DND-41 (cell line): ENCODE data around the gene GPR135.

Source experiments
- ATAC-seq: fragments of 200-7000 bp; cut with Tn5 transposase; 3 replicates; pipeline ENCODE4 v1.9.1; 2021; ENCODE audit warnings: low read depth; ENCODE audit not compliant: insufficient read depth
- DNase-seq: peaks from one replicate; pipeline ENCODE4 v3.0.0-alpha.2; 2020
- H2AFZ ChIP-seq: 2 replicates; pipeline ENCODE4 v1.6.0; 2012; ENCODE audit warnings: low read depth, low read length
- H3K27ac ChIP-seq: 2 replicates; pipeline ENCODE4 v1.5.1; 2012; ENCODE audit warnings: low read length, inconsistent platforms
- H3K27me3 ChIP-seq: fragments of 200-600 bp; sonication (generic); 2 replicates; pipeline ENCODE4 v1.6.0; 2012; ENCODE audit warnings: low read length, mild to moderate bottlenecking, inconsistent platforms; ENCODE audit not compliant: insufficient read depth, poor library complexity
- H3K36me3 ChIP-seq: 2 replicates; pipeline ENCODE4 v1.5.1; 2012; ENCODE audit warnings: low read length, inconsistent platforms; ENCODE audit not compliant: insufficient read depth
- H3K4me1 ChIP-seq: 2 replicates; pipeline ENCODE4 v1.5.1; 2012; ENCODE audit warnings: mild to moderate bottlenecking, low read length; ENCODE audit not compliant: insufficient read depth
- H3K4me2 ChIP-seq: 2 replicates; pipeline ENCODE4 v1.6.0; 2012; ENCODE audit warnings: mild to moderate bottlenecking, moderate library complexity, low read length, inconsistent platforms; ENCODE audit not compliant: insufficient read depth
- H3K4me3 ChIP-seq, 2 experiments: fragments of 200-600 bp in 1 of 2; shearing (Covaris generic) in 1 of 2; 2 replicates each; pipeline ENCODE4 v1.5.1; 2012 to 2016; ENCODE audit warnings: inconsistent platforms in 2 of 2, low read length in 2 of 2, mild to moderate bottlenecking in 2 of 2, low read depth in 1 of 2, moderate library complexity in 1 of 2
- H3K79me2 ChIP-seq: 2 replicates; pipeline ENCODE4 v1.6.0; 2012; ENCODE audit warnings: low read length, inconsistent platforms; ENCODE audit not compliant: insufficient read depth
- H3K9ac ChIP-seq: 2 replicates; pipeline ENCODE4 v1.6.0; 2012; ENCODE audit warnings: low read depth, mild to moderate bottlenecking, inconsistent platforms, low read length, moderate library complexity
- H3K9me3 ChIP-seq: 2 replicates; pipeline ENCODE4 v1.5.1; 2012; ENCODE audit warnings: low read length, moderate library complexity, mild to moderate bottlenecking, inconsistent platforms; ENCODE audit not compliant: insufficient read depth, severe bottlenecking
- H4K20me1 ChIP-seq: 2 replicates; pipeline ENCODE4 v1.6.0; 2012; ENCODE audit warnings: low read length; ENCODE audit not compliant: insufficient read depth
- EZH2 ChIP-seq: IDR thresholded peaks from 3 replicates; pipeline ENCODE4 v1.6.1; 2012; ENCODE audit warnings: borderline replicate concordance, low read depth, mild to moderate bottlenecking, moderate library complexity, low read length, inconsistent platforms; ENCODE audit not compliant: severe bottlenecking
- TF ChIP-seq, protein P1 (sequence below): IDR thresholded peaks from 2 replicates; pipeline ENCODE4 v1.5.1; 2012; ENCODE audit warnings: borderline replicate concordance, low read length, moderate library complexity, mild to moderate bottlenecking; ENCODE audit not compliant: poor library complexity, severe bottlenecking; ENCODE audit errors: extremely low read depth

GPR135 gene

GRCh38 chr14:59425322-59425935, 39.8 kb downstream of the GPR135 start:
- no peak for TF ChIP-seq EZH2
- TF ChIP-seq, protein P1, sequence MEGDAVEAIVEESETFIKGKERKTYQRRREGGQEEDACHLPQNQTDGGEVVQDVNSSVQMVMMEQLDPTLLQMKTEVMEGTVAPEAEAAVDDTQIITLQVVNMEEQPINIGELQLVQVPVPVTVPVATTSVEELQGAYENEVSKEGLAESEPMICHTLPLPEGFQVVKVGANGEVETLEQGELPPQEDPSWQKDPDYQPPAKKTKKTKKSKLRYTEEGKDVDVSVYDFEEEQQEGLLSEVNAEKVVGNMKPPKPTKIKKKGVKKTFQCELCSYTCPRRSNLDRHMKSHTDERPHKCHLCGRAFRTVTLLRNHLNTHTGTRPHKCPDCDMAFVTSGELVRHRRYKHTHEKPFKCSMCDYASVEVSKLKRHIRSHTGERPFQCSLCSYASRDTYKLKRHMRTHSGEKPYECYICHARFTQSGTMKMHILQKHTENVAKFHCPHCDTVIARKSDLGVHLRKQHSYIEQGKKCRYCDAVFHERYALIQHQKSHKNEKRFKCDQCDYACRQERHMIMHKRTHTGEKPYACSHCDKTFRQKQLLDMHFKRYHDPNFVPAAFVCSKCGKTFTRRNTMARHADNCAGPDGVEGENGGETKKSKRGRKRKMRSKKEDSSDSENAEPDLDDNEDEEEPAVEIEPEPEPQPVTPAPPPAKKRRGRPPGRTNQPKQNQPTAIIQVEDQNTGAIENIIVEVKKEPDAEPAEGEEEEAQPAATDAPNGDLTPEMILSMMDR = no peak
- H4K20me1 ChIP-seq = no peaks in the 10 kb centered on the region
- no peaks in the 10 kb centered on the region for H3K79me2 ChIP-seq
- H3K4me1 ChIP-seq = no peaks in the 10 kb centered on the region
- H3K9me3 ChIP-seq = no peaks in the 10 kb centered on the region
- H3K27me3 ChIP-seq = no peaks in the 10 kb centered on the region
- DNase-seq (no peak), ATAC-seq (no peak)
- no peak overlapping the region for H2AFZ ChIP-seq
- no peaks in the 10 kb centered on the region for H3K36me3 ChIP-seq
- no peak overlapping the region for H3K4me3 ChIP-seq
- no peak overlapping the region for H3K9ac ChIP-seq
- H3K4me2 ChIP-seq = no peak overlapping the region
- H3K27ac ChIP-seq = no peak overlapping the region

DNA sequence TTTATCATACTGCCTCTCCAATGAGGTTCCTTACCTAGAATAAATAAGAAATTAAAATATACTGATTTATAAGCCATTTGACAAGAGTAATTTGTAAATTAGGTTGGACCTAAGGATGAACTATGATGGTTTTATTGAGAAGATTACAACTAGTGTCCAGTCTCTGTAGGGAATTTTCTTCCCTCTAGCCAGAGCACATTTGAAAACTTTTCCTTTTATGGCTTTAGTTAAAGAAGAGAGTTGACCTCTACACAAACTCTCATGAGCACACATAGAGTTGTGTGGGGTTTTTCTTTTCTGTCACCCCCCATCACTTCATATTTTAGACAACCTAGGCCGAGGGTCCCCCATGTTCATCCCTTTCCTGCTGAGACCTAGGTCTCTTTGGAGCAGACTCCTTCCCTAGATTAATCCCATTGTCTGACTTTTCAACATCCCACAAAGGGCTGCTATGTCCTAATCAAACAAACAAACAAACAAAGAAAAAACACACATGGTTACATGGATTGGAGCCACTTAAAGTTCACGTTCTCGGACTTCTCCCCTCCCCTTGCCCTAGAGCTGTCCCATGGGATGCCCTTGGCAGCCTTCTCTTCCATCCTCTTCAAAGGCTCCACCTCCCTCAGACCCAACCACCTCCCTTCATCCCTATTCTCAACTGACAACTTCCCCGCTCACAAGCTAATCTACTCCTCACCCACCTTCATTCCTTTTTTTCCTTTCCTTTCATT, 40.7 kb downstream of the GPR135 start:
- Histone ChIP-seq H3K9ac (no peak overlapping the region), H3K4me2 (no peak overlapping the region), H3K9me3 (no peaks in the 10 kb centered on the region), H3K27ac (no peak overlapping the region), H3K27me3 (no peaks in the 10 kb centered on the region), H4K20me1 (no peaks in the 10 kb centered on the region), H2AFZ (no peak overlapping the region), H3K4me1 (no peaks in the 10 kb centered on the region), H3K79me2 (no peaks in the 10 kb centered on the region), H3K4me3 (no peak overlapping the region), H3K36me3 (no peaks in the 10 kb centered on the region)
- TF ChIP-seq EZH2 = no peak
- DNase-seq = no peak
- ATAC-seq = no peak

GRCh38 chr14:59422069-59422881, 42.9 kb downstream of the GPR135 start:
- TF ChIP-seq, protein P1 = peak; percentile 31
- no peak for TF ChIP-seq EZH2
- no peaks in the 10 kb centered on the region for H4K20me1 ChIP-seq
- no peaks in the 10 kb centered on the region for H3K27me3 ChIP-seq
- no peaks in the 10 kb centered on the region for H3K79me2 ChIP-seq
- H3K9me3 ChIP-seq = no peaks in the 10 kb centered on the region
- H3K4me2 ChIP-seq = no peak overlapping the region
- H2AFZ ChIP-seq = no peak overlapping the region
- no peak overlapping the region for H3K9ac ChIP-seq
- H3K4me3 ChIP-seq = no peak overlapping the region
- DNase-seq = no peak
- ATAC-seq = no peak
- no peaks in the 10 kb centered on the region for H3K36me3 ChIP-seq
- no peak overlapping the region for H3K27ac ChIP-seq
- H3K4me1 ChIP-seq = no peaks in the 10 kb centered on the region

GRCh38 chr14:59419303-59419702, 45.9 kb downstream of the GPR135 start:
- H3K4me2 ChIP-seq = no peak overlapping the region
- ATAC-seq (no peak), DNase-seq (no peak)
- H3K4me1 ChIP-seq = no peaks in the 10 kb centered on the region
- no peak overlapping the region for H3K27ac ChIP-seq
- no peaks in the 10 kb centered on the region for H3K27me3 ChIP-seq
- TF ChIP-seq, protein P1 = no peak
- no peak for TF ChIP-seq EZH2
- no peaks in the 10 kb centered on the region for H3K9me3 ChIP-seq
- no peak overlapping the region for H3K9ac ChIP-seq
- no peak overlapping the region for H3K4me3 ChIP-seq
- H3K36me3 ChIP-seq = no peaks in the 10 kb centered on the region
- H2AFZ ChIP-seq = no peak overlapping the region
- no peaks in the 10 kb centered on the region for H4K20me1 ChIP-seq
- no peaks in the 10 kb centered on the region for H3K79me2 ChIP-seq
